ENCODE results near the gene RUVBL2.

RUVBL2 gene

GRCh38 chr19:48964205-48965039 lies 29.3 kb upstream of the RUVBL2 start:
- DNase-seq: no peak

- DNase-seq: peak; percentile 73 to 84
Observed at GRCh38 chr19:48965040-48965805, 28.5 kb upstream of the RUVBL2 start, which contains the start of gene FTL. Gene FTL, plus strand, starts transcription at chr19:48965309. Its CDS starts 199 bp downstream, at chr19:48965508.

GRCh38 chr19:48965806-48966540 lies 27.7 kb upstream of the RUVBL2 start:
- DNase-seq: peak; percentile 90 to 92

DNA sequence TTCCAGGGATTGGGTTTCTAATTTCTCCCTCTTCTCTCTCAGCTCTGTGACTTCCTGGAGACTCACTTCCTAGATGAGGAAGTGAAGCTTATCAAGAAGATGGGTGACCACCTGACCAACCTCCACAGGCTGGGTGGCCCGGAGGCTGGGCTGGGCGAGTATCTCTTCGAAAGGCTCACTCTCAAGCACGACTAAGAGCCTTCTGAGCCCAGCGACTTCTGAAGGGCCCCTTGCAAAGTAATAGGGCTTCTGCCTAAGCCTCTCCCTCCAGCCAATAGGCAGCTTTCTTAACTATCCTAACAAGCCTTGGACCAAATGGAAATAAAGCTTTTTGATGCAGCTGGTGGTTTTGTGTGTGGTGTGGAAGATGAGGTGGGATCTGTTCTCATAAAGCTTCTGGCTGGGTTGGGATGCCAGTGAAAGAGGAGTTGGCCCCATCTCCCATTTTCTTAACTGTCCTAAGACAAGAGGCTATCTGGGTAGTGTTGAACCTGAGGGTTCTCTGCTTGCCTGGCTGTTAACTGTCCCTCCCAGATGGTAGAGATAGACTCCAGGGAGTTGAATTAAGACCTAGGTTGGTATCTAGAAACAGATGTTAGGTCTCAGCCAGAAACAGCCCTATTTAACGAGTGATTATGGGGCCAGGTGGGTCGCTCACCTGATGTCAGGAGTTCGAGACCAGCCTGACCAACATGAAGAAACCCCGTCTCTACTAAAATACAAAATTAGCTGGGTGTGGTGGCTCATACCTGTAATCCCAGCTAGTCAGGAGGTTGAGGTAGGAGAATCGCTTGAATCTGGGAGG lies 26.9 kb upstream of the RUVBL2 start:
- DNase-seq: no peak

DNA sequence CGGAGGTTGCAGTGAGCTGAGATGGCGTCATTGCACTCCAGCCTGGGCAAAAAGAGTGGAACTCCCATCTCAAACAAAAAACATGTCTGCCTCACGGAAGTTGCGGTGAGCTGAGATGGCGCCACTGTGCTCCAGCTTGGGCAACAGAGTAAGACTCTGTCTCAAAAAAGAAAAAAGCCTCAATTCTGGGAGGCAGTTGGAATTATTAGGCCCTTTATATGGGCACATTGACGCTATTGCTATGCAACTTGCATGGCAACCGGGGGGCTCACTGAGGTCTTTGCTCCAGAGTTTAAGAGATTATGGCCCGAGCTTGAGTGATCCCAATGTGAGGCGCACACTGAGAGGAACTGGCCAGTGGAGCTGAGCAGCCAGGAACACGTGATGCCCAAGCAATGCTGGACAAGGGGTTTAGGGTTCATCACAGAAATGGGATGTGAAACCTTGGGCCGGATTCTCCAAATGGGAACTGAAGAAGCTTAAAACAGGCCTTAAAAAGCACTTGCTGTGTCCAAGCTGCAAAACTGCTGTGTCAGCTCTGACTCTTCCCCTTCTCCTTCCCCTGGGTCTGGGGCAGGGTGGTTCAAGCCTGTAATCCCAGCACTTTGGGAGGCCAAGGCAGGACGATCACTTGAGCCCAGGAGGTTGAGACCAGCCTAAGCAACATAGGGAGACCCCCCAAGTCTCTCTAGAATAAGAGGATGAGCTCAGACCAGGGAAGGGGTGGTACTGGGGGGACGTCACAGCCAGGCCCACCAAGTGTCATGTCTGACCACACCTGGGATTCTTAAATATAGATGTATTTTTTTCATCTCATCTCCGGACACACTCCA lies 26.1 kb upstream of the RUVBL2 start:
- DNase-seq: no peak

GRCh38 chr19:48968179-48968661 lies 25.5 kb upstream of the RUVBL2 start:
- no peak for DNase-seq

- DNase-seq: no peak
Observed at GRCh38 chr19:48968813-48969218, 24.9 kb upstream of the RUVBL2 start.

- no peak for DNase-seq
Observed at GRCh38 chr19:48969276-48970138, 24.2 kb upstream of the RUVBL2 start.

- no peak for DNase-seq
Observed at GRCh38 chr19:48970139-48970766, 23.4 kb upstream of the RUVBL2 start.

GRCh38 chr19:48970923-48971395 lies 22.7 kb upstream of the RUVBL2 start:
- peak; percentile 81 to 85 for DNase-seq

DNA sequence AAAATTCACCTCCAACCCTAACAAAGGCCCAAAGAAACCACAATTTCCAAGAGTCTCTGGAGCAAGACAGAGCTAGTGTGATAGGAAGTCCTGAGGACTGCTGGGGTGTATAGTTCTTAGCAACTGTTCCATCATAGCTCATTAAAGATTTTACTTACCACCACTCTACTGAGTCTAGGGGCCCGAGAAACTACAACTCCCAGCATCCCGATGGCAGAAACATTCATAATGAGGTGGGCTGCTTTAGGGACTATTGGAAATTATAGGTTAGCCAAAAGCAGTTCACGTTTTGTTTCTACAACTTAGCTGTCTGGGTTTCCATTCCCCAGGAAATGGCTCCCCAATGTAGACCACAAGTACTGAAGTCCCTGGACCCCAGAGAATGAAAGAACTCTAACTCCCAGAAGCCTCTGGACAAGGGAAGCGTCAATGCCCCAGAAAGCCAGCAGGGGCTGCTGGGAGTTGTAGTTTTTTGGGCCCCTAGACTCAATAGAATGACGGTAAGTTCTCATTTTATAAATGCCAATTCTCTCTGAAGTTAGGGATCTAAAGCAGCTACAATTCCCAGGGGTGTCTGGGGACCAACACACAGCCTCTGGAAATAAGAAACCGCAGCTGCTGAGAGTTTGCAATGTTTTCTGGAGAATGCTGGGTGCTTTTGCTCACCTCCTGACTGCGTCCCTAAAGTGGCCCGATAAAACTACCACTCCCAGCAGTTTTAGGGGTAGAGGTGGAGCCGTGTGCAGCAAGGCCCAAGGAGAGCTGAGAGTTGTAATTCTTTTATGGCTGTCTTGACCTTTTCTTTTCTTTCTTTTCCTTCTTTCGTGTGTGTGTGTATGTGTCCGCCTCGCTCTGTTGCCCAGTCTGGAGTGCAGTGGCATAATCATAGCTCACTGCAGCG lies 17.5 kb upstream of the RUVBL2 start:
- no peak for DNase-seq

DNA sequence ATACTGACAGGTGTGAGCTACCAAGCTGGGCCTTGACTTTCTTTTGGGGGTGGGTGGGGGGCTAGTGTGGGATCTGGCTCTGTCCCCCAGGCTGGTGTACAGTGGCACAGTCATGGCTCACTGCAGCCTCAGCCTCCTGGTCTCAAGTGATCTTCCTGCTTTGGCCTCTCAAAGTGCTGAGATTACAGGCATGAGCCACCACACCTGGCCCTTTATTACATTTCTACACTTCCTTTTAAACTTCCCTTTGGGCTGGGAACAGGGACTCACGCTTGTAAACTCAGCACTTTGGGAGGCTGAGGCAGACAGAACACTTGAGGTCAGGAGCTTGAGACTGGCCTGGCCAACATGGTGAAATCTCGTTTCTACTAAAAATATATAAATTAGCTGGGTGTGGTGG lies 16.6 kb upstream of the RUVBL2 start:
- no peak for DNase-seq

GRCh38 chr19:48982280-48982679 lies 11.4 kb upstream of the RUVBL2 start:
- DNase-seq: no peak

GRCh38 chr19:48985711-48986110 lies 8.0 kb upstream of the RUVBL2 start:
- no peak for DNase-seq

- DNase-seq: no peak
Observed at GRCh38 chr19:48986211-48986610, 7.5 kb upstream of the RUVBL2 start.

GRCh38 chr19:48987323-48987722 lies 6.4 kb upstream of the RUVBL2 start:
- DNase-seq: no peak

GRCh38 chr19:48988286-48988685 lies 5.4 kb upstream of the RUVBL2 start:
- DNase-seq: no peak

DNA sequence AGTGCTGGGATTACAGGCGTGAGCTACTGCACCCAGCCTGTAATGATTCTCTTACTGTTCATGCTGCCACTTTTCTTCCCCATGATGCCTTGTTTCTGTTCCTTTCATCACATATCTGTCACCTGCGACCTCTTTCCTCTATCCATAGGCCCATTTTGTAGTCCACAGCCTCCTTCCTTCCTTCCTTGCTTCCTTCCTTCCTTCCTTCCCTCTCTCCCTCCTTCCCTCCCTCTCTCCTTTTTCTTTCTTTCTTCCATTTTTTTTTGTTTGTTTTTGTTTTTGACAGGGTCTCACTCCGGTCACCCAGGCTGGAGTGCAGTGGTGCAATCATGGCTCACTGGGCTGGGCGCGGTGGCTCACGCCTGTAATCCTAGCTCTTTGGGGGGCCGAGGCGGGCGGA lies 4.8 kb upstream of the RUVBL2 start:
- no peak for DNase-seq
